GM18508 (cell line): ENCODE results near the gene HBEGF.

Source experiments
- ATAC-seq: cut with Tn5 transposase; IDR thresholded peaks from one replicate; pipeline ENCODE4 v1.9.1; 2021; ENCODE audit warnings: moderate number of reproducible peaks; ENCODE audit not compliant: insufficient read depth, unreplicated experiment

HBEGF gene

GRCh38 chr5:140346348-140347221 lies at the start of gene HBEGF:
Gene HBEGF (minus strand): TSS chr5:140346603. CDS start chr5:140346328, 275 bp downstream.
- no peak for ATAC-seq

- ATAC-seq: no peak
These were observed 47.3 kb upstream of the HBEGF start for GRCh38 chr5:140393738-140394137.

GRCh38 chr5:140391732-140392131 lies 45.3 kb upstream of the HBEGF start:
- no peak for ATAC-seq

- ATAC-seq: no peak
These were observed 44.9 kb upstream of the HBEGF start for GRCh38 chr5:140391312-140391711.

- no peak for ATAC-seq
These were observed 41.6 kb upstream of the HBEGF start for GRCh38 chr5:140388052-140388451.

GRCh38 chr5:140383300-140383699 lies 36.9 kb upstream of the HBEGF start:
- no peak for ATAC-seq

GRCh38 chr5:140382866-140383265 lies 36.5 kb upstream of the HBEGF start:
- no peak for ATAC-seq

- ATAC-seq: no peak
These were observed 35.6 kb upstream of the HBEGF start for GRCh38 chr5:140381972-140382371.

GRCh38 chr5:140381351-140381750 lies 34.9 kb upstream of the HBEGF start:
- ATAC-seq: no peak

GRCh38 chr5:140372971-140373487 lies 26.6 kb upstream of the HBEGF start:
- no peak for ATAC-seq

- ATAC-seq: no peak
These were observed 25.2 kb upstream of the HBEGF start for GRCh38 chr5:140371356-140372151.

GRCh38 chr5:140367256-140368013 lies 21.0 kb upstream of the HBEGF start:
- no peak for ATAC-seq

- ATAC-seq: no peak
These were observed 20.3 kb upstream of the HBEGF start for GRCh38 chr5:140366589-140367255.

- ATAC-seq: no peak
These were observed 19.5 kb upstream of the HBEGF start for GRCh38 chr5:140365941-140366340.

GRCh38 chr5:140365282-140365681 lies 18.9 kb upstream of the HBEGF start:
- ATAC-seq: no peak

GRCh38 chr5:140364472-140364765 lies 18.0 kb upstream of the HBEGF start:
- ATAC-seq: no peak

- ATAC-seq: no peak
These were observed 17.4 kb upstream of the HBEGF start for GRCh38 chr5:140363631-140364471.

- no peak for ATAC-seq
These were observed 16.6 kb upstream of the HBEGF start for GRCh38 chr5:140362875-140363630.

GRCh38 chr5:140362311-140362710 lies 15.9 kb upstream of the HBEGF start:
- no peak for ATAC-seq
